GM12865 (cell line): ENCODE measurements around the gene C19orf44.

Experiments
- DNase-seq: peaks from one replicate; pipeline ENCODE4 v3.0.0; 2010; ENCODE audit warnings: low read depth
- H3K4me3 ChIP-seq: 2 replicates; pipeline ENCODE4 v1.5.1; 2011; ENCODE audit warnings: mild to moderate bottlenecking, low read depth, low read length, control low read depth
- CTCF ChIP-seq: IDR thresholded peaks from 2 replicates; pipeline ENCODE4 v1.5.1; 2011; ENCODE audit warnings: low read length, control low read depth, low read depth, inconsistent platforms; ENCODE audit not compliant: insufficient read depth; ENCODE audit errors: missing control alignments

The C19orf44 gene

DNA sequence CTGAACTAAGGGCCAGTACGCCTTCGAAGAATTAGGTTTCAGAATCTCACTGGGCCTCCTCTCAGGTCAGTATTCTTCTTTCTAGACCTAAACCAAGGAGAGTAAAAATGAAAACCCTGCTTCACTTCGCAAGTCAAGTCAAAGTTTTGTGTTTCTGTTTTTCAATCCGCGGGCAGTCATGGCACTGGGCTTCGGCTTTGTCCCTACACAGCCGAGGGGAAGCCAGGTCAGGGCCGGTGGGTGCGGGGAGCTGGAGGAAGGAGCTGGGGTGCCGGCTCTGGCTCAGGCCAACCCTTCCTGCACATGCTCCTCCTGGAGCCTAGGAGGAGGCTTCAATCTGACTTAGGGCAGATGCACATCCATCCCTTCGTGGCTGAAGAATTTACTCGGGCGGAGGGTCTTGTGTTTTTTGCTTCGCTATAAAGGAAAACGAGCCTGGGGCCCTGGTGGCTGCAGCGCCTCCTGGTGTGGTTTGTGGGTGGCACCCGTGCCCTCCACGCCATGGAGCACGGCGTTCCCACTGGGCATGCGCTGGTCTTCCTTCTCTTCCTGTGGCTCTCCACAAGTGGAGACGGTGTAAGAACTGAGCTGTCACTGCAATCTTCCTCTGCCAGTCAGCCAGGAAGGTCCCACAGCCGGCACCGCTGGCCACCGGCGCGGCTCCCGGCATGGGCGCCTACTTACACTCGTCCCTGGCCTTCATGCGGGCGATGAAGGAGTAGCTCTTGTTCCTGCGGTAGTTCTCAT is 22.5 kb downstream of the C19orf44 start:
- H3K4me3 ChIP-seq, result no peak overlapping the region
- no peak for DNase-seq
- TF ChIP-seq CTCF, result no peak

DNA sequence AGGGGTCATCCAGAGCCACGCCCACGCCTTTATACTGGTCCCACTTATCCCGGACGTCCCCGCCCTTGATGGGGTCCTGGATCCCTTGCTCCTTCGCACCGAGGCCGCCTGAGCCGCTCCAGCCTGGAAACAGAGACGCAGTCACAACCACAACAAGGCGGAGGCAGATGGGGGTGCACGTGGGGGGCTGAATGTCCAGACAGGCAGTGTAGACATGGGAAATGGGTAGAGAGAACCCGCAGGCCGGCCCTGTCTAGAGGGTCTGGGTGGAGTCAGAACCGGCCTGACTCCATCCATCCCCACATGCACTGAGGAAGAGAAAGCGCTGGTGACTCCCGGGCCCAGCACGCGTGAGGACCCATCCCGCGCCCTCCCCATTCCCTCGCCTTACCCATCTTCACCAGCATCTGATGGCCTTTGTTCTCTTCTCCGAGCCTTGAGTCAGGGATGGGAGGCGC is 23.1 kb downstream of the C19orf44 start:
- H3K4me3 ChIP-seq, result no peak overlapping the region
- no peak for TF ChIP-seq CTCF
- no peak for DNase-seq

- no peak for TF ChIP-seq CTCF
- H3K4me3 ChIP-seq, result no peak overlapping the region
- DNase-seq, result no peak
Measured at GRCh38 chr19:16520074-16520973, 24.1 kb downstream of the C19orf44 start.

DNA sequence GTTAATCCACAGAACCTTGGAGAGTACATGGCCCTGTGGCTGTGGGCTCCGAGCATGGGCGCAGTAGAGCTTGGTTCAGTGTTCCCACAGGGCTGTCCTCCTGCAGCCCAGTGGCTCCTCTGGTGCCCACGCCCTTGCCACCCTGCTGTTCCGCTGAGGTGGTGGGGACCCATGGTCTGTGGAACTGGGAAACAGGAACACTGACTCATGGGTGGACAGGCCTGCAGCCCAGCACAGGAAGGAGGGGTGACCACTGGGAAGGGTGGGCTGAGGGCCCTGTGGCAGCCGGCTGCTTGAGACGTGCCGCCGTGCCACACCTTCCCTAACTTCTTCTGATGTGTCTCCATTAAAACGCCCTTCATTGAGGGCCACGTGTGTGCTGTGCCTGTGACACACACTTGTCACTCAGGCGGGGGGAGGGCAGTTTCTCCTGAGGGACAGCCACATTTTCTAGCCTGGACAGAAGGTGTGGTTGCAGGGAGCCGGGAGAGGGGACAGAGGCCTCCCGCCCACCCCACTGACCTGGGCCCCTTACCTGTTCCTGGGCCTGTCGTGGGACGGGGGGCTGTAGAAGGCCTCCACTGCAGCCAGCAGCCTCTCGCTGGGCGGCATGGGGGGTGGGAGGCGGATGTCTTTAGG is 24.9 kb downstream of the C19orf44 start:
- no peak for TF ChIP-seq CTCF
- H3K4me3 ChIP-seq, result no peak overlapping the region
- no peak for DNase-seq

DNA sequence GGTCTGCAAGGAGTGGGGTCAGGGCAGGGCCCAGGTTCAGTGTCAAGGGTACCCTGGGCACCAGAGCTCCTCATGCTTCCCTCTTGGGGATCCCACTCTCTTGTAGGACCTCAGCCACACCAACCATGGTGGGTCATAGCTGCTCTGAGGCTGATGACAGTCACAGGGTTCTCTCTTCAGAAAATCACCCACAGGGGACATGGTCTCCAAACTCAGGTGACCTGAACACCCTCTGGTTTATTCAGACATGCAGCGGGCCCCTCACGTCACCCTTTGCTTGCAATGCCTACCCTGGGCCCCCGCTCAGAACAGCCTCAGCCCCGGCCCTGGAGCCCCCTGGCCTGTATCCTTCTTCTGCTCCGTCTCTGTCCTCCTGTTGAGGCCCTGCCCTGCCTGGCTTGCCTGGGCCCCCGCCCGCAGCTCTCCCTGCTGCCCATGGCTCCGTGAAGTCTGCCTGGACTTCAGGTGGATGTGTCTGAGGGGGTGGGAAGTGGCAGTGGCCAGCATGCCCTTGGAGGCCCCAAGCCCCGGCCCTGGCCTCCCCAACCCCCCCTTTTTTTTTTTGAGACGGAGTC is 25.6 kb downstream of the C19orf44 start:
- TF ChIP-seq CTCF, result no peak
- no peak for DNase-seq
- no peak overlapping the region for H3K4me3 ChIP-seq

DNA sequence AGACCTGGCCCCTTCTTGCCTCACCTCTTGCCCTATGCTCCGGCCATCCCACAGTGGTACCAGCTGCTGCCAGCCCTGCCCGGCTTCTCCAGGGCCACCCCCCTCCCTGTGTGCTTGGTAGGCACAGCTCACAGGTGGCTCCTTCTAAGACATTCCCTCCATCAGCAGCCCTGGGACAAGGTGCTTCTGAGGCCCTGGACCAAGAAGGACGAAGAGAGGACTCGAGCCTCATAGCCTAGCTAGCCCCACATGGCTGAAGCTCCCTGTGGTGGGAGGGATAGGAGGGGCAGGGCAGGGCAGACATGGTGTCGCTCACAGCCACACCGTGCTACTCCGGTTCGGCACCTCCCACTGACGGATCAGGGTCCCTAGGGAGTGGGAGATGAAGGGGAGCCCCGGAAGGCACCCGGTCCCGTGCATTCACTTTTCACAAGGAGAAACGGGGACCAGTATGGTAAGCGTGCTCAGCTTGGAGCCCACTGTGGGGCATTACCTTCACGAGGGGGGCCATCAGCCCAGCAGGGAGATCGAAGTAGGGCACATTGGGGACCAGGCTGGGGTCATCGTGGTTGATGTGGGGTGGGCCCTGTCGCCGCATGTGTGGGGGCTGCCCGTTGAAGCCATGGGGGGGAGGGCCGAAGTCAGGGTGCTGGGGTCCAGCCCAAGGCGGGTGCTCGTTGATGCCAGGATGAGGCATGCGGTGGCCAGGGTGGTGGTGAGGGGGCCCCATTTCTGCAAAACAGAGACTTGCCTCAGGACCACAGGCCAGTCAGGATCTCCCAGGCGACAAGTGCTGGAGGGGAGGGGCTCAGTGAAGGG is 26.6 kb downstream of the C19orf44 start:
- H3K4me3 ChIP-seq, result no peak overlapping the region
- TF ChIP-seq CTCF, result no peak
- DNase-seq, result no peak
